Tibial nerve (tissue), 4 donors: ENCODE results near the gene KIF5C. TPM values are rescaled to one million over a fixed set of nuclear protein-coding genes. Genes with fewer than 3 reads are reported as not detected.

Source experiments
- DNase-seq, 2 donors: peaks; one replicate each; pipeline ENCODE4 v3.0.0-alpha.2; 2019; ENCODE audit warnings: low spot score in 2 of 2
- H3K27ac ChIP-seq, 4 donors: fragments of 200-600 bp; sonication (generic) in 3 of 4; one replicate each; pipeline ENCODE4 v1.5.1; 2017 to 2019; ENCODE audit warnings: mild to moderate bottlenecking in 1 of 4
- H3K27me3 ChIP-seq, 2 donors: fragments of 200-600 bp; sonication (generic) in 1 of 2; one replicate each; pipeline versions ENCODE4 v1.5.1 to v1.6.0; 2017 to 2019
- H3K36me3 ChIP-seq, 3 donors: fragments of 200-600 bp; sonication (generic); one replicate each; pipeline ENCODE4 v1.5.1; 2018 to 2019
- H3K4me1 ChIP-seq, 4 donors: fragments of 200-600 bp; sonication (generic) in 3 of 4; one replicate each; pipeline ENCODE4 v1.5.1; 2017 to 2019
- H3K4me3 ChIP-seq, 4 donors: fragments of 200-600 bp; sonication (generic) in 3 of 4; one replicate each; pipeline ENCODE4 v1.5.1; 2017 to 2019; ENCODE audit warnings: mild to moderate bottlenecking in 1 of 4, moderate library complexity in 1 of 4
- H3K9me3 ChIP-seq, 4 donors: fragments of 200-600 bp; sonication (generic) in 3 of 4; one replicate each; pipeline ENCODE4 v1.5.1; 2017 to 2019
- EP300 ChIP-seq, 2 donors: sonication (generic); formaldehyde crosslinking; IDR thresholded peaks; one replicate each; pipeline ENCODE4 v1.6.1; 2017; ENCODE audit warnings: antibody characterized with exemption in 2 of 2, mild to moderate bottlenecking in 1 of 2
- POLR2A ChIP-seq, 2 donors: fragments of 450-650 bp; IDR thresholded peaks; one replicate each; pipeline ENCODE4 v1.6.1; 2017; ENCODE audit warnings: antibody characterized with exemption in 2 of 2, mild to moderate bottlenecking in 2 of 2, moderate library complexity in 2 of 2
- WGBS, 2 donors: methylation state at CpG; one replicate each; pipeline ENCODE4 v1.1.5; 2018; 5-methylcytosine and 5-hydroxymethylcytosine counted together
- small RNA-seq: library from RNA; depleted of rRNA; stranded (forward); fragments of <200 nt; gene quantifications from one replicate; pipeline ENCODE3, GENCODE V24; 2016
- total RNA-seq, 4 donors: library from RNA; depleted of rRNA; stranded (reverse); fragments of >200 nt; gene quantifications; one replicate each; pipeline ENCODE4 v1.1.0, GENCODE V29; 2016
- TF ChIP-seq, protein P1 (sequence below), 5 experiments: fragments of 200-600 bp in 3 of 5; fragments of 450-650 bp in 2 of 5; sonication (generic) in 3 of 5; IDR thresholded peaks; one replicate each; pipeline ENCODE4 v1.5.1; 2016 to 2019; ENCODE audit warnings: antibody characterized with exemption in 5 of 5, mild to moderate bottlenecking in 3 of 5, moderate library complexity in 2 of 5

The KIF5C gene
- total RNA-seq, 4 donors from 2014 or later = 10.8 to 47.9 (median 23.6) TPM

DNA sequence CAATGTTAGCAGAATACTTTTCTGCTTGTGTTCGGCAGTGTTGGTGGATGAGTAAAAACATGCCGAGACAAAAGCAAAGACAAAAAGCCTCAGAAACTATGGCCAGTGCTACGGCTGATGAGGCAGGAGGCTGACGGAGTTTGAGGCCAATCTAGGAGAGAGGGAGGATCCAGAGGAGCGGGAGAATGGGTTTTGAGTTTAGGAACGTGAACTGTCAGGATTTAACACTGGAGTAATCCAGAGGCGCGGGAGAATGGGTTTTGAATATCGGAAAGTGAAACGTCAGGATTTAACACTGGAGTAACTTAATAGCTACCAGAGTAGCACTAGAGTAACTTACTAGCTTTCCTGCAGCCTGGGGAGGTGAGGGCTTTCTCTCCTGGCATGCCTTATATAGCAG, 200.8 kb downstream of the KIF5C start:
- TF ChIP-seq, protein P1, sequence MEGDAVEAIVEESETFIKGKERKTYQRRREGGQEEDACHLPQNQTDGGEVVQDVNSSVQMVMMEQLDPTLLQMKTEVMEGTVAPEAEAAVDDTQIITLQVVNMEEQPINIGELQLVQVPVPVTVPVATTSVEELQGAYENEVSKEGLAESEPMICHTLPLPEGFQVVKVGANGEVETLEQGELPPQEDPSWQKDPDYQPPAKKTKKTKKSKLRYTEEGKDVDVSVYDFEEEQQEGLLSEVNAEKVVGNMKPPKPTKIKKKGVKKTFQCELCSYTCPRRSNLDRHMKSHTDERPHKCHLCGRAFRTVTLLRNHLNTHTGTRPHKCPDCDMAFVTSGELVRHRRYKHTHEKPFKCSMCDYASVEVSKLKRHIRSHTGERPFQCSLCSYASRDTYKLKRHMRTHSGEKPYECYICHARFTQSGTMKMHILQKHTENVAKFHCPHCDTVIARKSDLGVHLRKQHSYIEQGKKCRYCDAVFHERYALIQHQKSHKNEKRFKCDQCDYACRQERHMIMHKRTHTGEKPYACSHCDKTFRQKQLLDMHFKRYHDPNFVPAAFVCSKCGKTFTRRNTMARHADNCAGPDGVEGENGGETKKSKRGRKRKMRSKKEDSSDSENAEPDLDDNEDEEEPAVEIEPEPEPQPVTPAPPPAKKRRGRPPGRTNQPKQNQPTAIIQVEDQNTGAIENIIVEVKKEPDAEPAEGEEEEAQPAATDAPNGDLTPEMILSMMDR (IDR thresholded peaks at IDR 0.05) = no peak
- TF ChIP-seq POLR2A (IDR thresholded peaks at IDR 0.05) (no peak), EP300 (IDR thresholded peaks at IDR 0.05) (no peak)
- DNase-seq = no peak
- no peak overlapping the region for H3K27ac ChIP-seq
- H3K9me3 ChIP-seq = no peaks in the 10 kb centered on the region
- H3K4me1 ChIP-seq = peaks cover 0 to 8% (median 0%) of the 10 kb centered on the region in 4 donors
- no peaks in the 10 kb centered on the region for H3K36me3 ChIP-seq
- H3K4me3 ChIP-seq = peak overlapping the region in 2 of 4 donors; percentile 16 to 21
- no peaks in the 10 kb centered on the region for H3K27me3 ChIP-seq
- WGBS, 2 donors = 19 to 26% methylated on average over 10 of the region's 10 CpGs

Small RNAs within 50 kb of the gene (small RNA-seq; reads per million reads assigned to genes)
- gene RNU2-9P (not detected), gene UBBP3 (not detected)

Other genes with a start within 250 kb of the KIF5C start
- 10 to 100 TPM; 23.4 to 26.5 (median 25.3) TPM for gene EPC2, start 230.5 kb upstream of the KIF5C start, total RNA-seq
- not detected for gene LYPD6B, start 163.5 kb downstream of the KIF5C start, total RNA-seq